H1 (cell line): ENCODE data around the gene RCL1. TPM values are rescaled to one million over a fixed set of nuclear protein-coding genes. Genes with fewer than 3 reads are reported as not detected.

Experiments
- CBX8 ChIP-seq: fragments of 300-800, 300-1000 bp; sonication (generic); IDR thresholded peaks from 2 replicates; pipeline ENCODE4 v1.7.1; 2016; ENCODE audit warnings: low read depth, low read length, borderline replicate concordance
- JUN ChIP-seq: IDR thresholded peaks from 2 replicates; pipeline ENCODE4 v1.6.1; 2011; ENCODE audit warnings: low read depth, mild to moderate bottlenecking, improper control_type of control experiment, low read length
- NANOG ChIP-seq: IDR thresholded peaks from 2 replicates; pipeline ENCODE4 v1.6.1; 2011; ENCODE audit warnings: low read length, low read depth, mild to moderate bottlenecking, inconsistent platforms; ENCODE audit not compliant: insufficient read depth, poor library complexity, severe bottlenecking
- POLR2AphosphoS5 ChIP-seq: IDR thresholded peaks from 2 replicates; pipeline ENCODE4 v1.6.1; 2011; ENCODE audit warnings: low read depth, low read length
- SP4 ChIP-seq: IDR thresholded peaks from 2 replicates; pipeline ENCODE4 v1.6.1; 2012; ENCODE audit warnings: low read length, inconsistent platforms
- SUZ12 ChIP-seq: fragments of 200-600 bp; sonication (generic); IDR thresholded peaks from 2 replicates; pipeline ENCODE4 v1.6.1; 2012; ENCODE audit warnings: mild to moderate bottlenecking, inconsistent platforms, low read length, moderate library complexity, mixed read lengths
- TEAD4 ChIP-seq: IDR thresholded peaks from 2 replicates; pipeline ENCODE4 v1.6.1; 2012; ENCODE audit warnings: low read depth, low read length, inconsistent platforms, mixed read lengths
- polyA plus RNA-seq, 7 experiments: library from polyadenylated mRNA; depleted of rRNA in 3 of 7; stranded (reverse) in 5 of 7; unstranded in 2 of 7; fragments of >200 nt in 5 of 7; fragments of 200-250 nt in 2 of 7; gene quantifications; 1 replicate in 5 of 7; 2 replicates in 1 of 7; 4 replicates in 1 of 7; pipeline versions ENCODE4 v1.2.1 to v1.2.3, GENCODE V29; 2011 to 2013; ENCODE audit warnings: missing spikeins in 2 of 7, mixed read lengths in 2 of 7
- total RNA-seq: library from RNA; stranded (reverse); fragmentation: NEBNext Ultra II Directional; extraction: Animal tissue kit (Norgen Biotek cat#: 25700); gene quantifications from 2 replicates; pipeline ENCODE4 v1.2.1, GENCODE V29; 2021
- TF ChIP-seq, protein P1 (sequence below): fragments of 300-600 bp; sonication (generic); IDR thresholded peaks from 2 replicates; pipeline ENCODE4 v1.7.1; 2012; ENCODE audit warnings: low read length, moderate library complexity, mild to moderate bottlenecking, inconsistent platforms; ENCODE audit not compliant: insufficient replicate concordance
- TF ChIP-seq, protein P2 (sequence below): IDR thresholded peaks from 2 replicates; pipeline ENCODE4 v1.6.1; 2012; ENCODE audit warnings: low read length, inconsistent platforms
- TF ChIP-seq, protein P3 (sequence below): IDR thresholded peaks from 2 replicates; pipeline ENCODE4 v1.6.1; 2012; ENCODE audit warnings: inconsistent platforms

Gene RCL1
- total and polyA plus RNA-seq, 2 of the 8 experiments (the other 6 are each of a cell fraction or from before 2014, with no cell fraction given), result 21.0 to 29.5 TPM

DNA sequence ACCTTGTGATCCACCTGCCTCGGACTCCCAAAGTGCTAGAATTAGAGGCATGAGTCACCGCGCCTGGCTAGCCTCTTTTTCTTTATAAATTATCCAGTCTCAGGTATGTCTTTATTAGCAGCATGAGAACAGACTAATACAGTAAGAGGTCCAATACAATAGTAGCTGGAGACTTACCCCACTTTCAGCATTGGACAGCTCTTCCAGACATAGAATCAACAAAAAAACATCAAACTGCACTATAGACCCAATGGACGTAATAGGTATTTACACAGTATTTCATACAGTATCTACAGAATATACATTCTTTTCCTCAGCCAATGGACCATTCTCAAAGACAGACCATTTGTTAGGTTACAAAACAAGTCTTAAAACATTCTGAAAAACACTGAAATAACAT lies 6.1 kb upstream of the RCL1 start (continued):
- TF ChIP-seq, protein P1, sequence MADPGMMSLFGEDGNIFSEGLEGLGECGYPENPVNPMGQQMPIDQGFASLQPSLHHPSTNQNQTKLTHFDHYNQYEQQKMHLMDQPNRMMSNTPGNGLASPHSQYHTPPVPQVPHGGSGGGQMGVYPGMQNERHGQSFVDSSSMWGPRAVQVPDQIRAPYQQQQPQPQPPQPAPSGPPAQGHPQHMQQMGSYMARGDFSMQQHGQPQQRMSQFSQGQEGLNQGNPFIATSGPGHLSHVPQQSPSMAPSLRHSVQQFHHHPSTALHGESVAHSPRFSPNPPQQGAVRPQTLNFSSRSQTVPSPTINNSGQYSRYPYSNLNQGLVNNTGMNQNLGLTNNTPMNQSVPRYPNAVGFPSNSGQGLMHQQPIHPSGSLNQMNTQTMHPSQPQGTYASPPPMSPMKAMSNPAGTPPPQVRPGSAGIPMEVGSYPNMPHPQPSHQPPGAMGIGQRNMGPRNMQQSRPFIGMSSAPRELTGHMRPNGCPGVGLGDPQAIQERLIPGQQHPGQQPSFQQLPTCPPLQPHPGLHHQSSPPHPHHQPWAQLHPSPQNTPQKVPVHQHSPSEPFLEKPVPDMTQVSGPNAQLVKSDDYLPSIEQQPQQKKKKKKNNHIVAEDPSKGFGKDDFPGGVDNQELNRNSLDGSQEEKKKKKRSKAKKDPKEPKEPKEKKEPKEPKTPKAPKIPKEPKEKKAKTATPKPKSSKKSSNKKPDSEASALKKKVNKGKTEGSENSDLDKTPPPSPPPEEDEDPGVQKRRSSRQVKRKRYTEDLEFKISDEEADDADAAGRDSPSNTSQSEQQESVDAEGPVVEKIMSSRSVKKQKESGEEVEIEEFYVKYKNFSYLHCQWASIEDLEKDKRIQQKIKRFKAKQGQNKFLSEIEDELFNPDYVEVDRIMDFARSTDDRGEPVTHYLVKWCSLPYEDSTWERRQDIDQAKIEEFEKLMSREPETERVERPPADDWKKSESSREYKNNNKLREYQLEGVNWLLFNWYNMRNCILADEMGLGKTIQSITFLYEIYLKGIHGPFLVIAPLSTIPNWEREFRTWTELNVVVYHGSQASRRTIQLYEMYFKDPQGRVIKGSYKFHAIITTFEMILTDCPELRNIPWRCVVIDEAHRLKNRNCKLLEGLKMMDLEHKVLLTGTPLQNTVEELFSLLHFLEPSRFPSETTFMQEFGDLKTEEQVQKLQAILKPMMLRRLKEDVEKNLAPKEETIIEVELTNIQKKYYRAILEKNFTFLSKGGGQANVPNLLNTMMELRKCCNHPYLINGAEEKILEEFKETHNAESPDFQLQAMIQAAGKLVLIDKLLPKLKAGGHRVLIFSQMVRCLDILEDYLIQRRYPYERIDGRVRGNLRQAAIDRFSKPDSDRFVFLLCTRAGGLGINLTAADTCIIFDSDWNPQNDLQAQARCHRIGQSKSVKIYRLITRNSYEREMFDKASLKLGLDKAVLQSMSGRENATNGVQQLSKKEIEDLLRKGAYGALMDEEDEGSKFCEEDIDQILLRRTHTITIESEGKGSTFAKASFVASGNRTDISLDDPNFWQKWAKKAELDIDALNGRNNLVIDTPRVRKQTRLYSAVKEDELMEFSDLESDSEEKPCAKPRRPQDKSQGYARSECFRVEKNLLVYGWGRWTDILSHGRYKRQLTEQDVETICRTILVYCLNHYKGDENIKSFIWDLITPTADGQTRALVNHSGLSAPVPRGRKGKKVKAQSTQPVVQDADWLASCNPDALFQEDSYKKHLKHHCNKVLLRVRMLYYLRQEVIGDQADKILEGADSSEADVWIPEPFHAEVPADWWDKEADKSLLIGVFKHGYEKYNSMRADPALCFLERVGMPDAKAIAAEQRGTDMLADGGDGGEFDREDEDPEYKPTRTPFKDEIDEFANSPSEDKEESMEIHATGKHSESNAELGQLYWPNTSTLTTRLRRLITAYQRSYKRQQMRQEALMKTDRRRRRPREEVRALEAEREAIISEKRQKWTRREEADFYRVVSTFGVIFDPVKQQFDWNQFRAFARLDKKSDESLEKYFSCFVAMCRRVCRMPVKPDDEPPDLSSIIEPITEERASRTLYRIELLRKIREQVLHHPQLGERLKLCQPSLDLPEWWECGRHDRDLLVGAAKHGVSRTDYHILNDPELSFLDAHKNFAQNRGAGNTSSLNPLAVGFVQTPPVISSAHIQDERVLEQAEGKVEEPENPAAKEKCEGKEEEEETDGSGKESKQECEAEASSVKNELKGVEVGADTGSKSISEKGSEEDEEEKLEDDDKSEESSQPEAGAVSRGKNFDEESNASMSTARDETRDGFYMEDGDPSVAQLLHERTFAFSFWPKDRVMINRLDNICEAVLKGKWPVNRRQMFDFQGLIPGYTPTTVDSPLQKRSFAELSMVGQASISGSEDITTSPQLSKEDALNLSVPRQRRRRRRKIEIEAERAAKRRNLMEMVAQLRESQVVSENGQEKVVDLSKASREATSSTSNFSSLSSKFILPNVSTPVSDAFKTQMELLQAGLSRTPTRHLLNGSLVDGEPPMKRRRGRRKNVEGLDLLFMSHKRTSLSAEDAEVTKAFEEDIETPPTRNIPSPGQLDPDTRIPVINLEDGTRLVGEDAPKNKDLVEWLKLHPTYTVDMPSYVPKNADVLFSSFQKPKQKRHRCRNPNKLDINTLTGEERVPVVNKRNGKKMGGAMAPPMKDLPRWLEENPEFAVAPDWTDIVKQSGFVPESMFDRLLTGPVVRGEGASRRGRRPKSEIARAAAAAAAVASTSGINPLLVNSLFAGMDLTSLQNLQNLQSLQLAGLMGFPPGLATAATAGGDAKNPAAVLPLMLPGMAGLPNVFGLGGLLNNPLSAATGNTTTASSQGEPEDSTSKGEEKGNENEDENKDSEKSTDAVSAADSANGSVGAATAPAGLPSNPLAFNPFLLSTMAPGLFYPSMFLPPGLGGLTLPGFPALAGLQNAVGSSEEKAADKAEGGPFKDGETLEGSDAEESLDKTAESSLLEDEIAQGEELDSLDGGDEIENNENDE, result no peak
- no peak for TF ChIP-seq POLR2AphosphoS5
- TF ChIP-seq, protein P2, sequence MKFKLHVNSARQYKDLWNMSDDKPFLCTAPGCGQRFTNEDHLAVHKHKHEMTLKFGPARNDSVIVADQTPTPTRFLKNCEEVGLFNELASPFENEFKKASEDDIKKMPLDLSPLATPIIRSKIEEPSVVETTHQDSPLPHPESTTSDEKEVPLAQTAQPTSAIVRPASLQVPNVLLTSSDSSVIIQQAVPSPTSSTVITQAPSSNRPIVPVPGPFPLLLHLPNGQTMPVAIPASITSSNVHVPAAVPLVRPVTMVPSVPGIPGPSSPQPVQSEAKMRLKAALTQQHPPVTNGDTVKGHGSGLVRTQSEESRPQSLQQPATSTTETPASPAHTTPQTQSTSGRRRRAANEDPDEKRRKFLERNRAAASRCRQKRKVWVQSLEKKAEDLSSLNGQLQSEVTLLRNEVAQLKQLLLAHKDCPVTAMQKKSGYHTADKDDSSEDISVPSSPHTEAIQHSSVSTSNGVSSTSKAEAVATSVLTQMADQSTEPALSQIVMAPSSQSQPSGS, result no peak
- no peak for TF ChIP-seq TEAD4
- TF ChIP-seq SP4, result no peak
- no peak for TF ChIP-seq NANOG
- no peak for TF ChIP-seq CBX8
- TF ChIP-seq JUN, result no peak
- TF ChIP-seq SUZ12, result no peak
- TF ChIP-seq, protein P3, sequence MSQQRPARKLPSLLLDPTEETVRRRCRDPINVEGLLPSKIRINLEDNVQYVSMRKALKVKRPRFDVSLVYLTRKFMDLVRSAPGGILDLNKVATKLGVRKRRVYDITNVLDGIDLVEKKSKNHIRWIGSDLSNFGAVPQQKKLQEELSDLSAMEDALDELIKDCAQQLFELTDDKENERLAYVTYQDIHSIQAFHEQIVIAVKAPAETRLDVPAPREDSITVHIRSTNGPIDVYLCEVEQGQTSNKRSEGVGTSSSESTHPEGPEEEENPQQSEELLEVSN, result no peak
